T-cell (primary cell): ENCODE measurements around the gene C15orf39. TPM values are rescaled to one million over a fixed set of nuclear protein-coding genes. Genes with fewer than 3 reads are reported as not detected.
A peak's percentile ranks its signal among the peaks of the same experiment; 100 is the strongest.

Source experiments
- ATAC-seq, 4 experiments: fragments of 200-7000 bp in 3 of 4; fragments of 150-1000 bp in 1 of 4; cut with Tn5 transposase; replicated peaks in 1 of 4; 1 replicate in 3 of 4; 2 replicates in 1 of 4; pipeline ENCODE4 v1.10.0; 2021; ENCODE audit warnings: moderate library complexity in 3 of 4, mild to moderate bottlenecking in 2 of 4, moderate number of reproducible peaks in 1 of 4
- CTCF ChIA-PET, 2 donors: fragments of 300-600 bp; sonication (Branson Sonifier 250); formaldehyde crosslinking; loops; one replicate each; lab custom pipeline; 2022; ENCODE audit warnings: antibody characterized with exemption in 2 of 2; lab: Charles Lee
- POLR2A ChIA-PET, 2 donors: fragments of 300-600 bp; sonication (Branson Sonifier 250); formaldehyde crosslinking; loops; one replicate each; lab custom pipeline; 2022; ENCODE audit warnings: antibody characterized with exemption in 2 of 2; lab: Charles Lee
- DNase-seq, 35 experiments: peaks; one replicate each; pipeline versions ENCODE4 v3.0.0 to v3.0.0-alpha.2; 2013 to 2023
- H3K27ac ChIP-seq: one replicate; pipeline ENCODE4 v1.5.1; 2013; ENCODE audit warnings: low read length
- H3K27me3 ChIP-seq, 2 experiments: replicated peaks in 1 of 2; 1 replicate in 1 of 2; 2 replicates in 1 of 2; pipeline versions ENCODE4 v1.6.1 to v1.7.0; 2013; ENCODE audit warnings: low read length in 1 of 2, mixed read lengths in 1 of 2; ENCODE audit not compliant: control insufficient read depth in 2 of 2, insufficient read depth in 2 of 2; ENCODE audit errors: extremely low read depth in 1 of 2
- H3K36me3 ChIP-seq, 2 donors: 1 replicate in 1 of 2; 2 replicates in 1 of 2; pipeline versions ENCODE4 v1.6.1 to v1.7.0; 2013; ENCODE audit warnings: low read length in 1 of 2; ENCODE audit not compliant: control insufficient read depth in 2 of 2, insufficient read depth in 1 of 2; ENCODE audit errors: extremely low read depth in 1 of 2
- H3K4me1 ChIP-seq, 2 experiments: 1 replicate in 1 of 2; 2 replicates in 1 of 2; pipeline versions ENCODE4 v1.6.1 to v1.7.0; 2013; ENCODE audit warnings: low read length in 2 of 2, mixed read lengths in 1 of 2; ENCODE audit not compliant: insufficient read depth in 2 of 2, control insufficient read depth in 1 of 2; ENCODE audit errors: extremely low read depth in 1 of 2
- H3K4me3 ChIP-seq, 2 donors: 1 replicate in 1 of 2; 2 replicates in 1 of 2; pipeline versions ENCODE4 v1.5.1 to v1.7.0; 2013; ENCODE audit warnings: mild to moderate bottlenecking in 2 of 2, low read length in 1 of 2, moderate library complexity in 1 of 2; ENCODE audit not compliant: control insufficient read depth in 1 of 2; ENCODE audit errors: extremely low read depth in 1 of 2
- H3K9me3 ChIP-seq: 2 replicates; pipeline ENCODE4 v1.7.0; 2013
- H3K27ac Mint-ChIP-seq, 2 donors: one replicate each; pipeline ENCODE4 v1.8.0; 2020 to 2021; ENCODE audit warnings: mild to moderate bottlenecking in 2 of 2, mixed read lengths in 2 of 2
- H3K27me3 Mint-ChIP-seq, 2 donors: one replicate each; pipeline ENCODE4 v1.8.0; 2021 to 2022; ENCODE audit warnings: mixed read lengths in 2 of 2
- H3K36me3 Mint-ChIP-seq: one replicate; pipeline ENCODE4 v1.8.0; 2021; ENCODE audit warnings: mixed read lengths
- H3K4me1 Mint-ChIP-seq, 3 donors: one replicate each; pipeline ENCODE4 v1.8.0; 2020 to 2022; ENCODE audit warnings: mixed read lengths in 3 of 3, mild to moderate bottlenecking in 1 of 3
- H3K4me3 Mint-ChIP-seq, 3 donors: one replicate each; pipeline ENCODE4 v1.8.0; 2020 to 2022; ENCODE audit warnings: mild to moderate bottlenecking in 3 of 3, mixed read lengths in 3 of 3, moderate library complexity in 3 of 3
- H3K9me3 Mint-ChIP-seq, 3 donors: one replicate each; pipeline ENCODE4 v1.8.0; 2020 to 2022; ENCODE audit warnings: mixed read lengths in 3 of 3
- WGBS: methylation state at CpG from one replicate; pipeline ENCODE4 v1.1.5; 2013; ENCODE audit warnings: missing lambda C conversion rate; ENCODE audit not compliant: insufficient coverage; 5-methylcytosine and 5-hydroxymethylcytosine counted together
- total RNA-seq, 35 experiments: library from RNA in 6 of 35; stranded (reverse) in 6 of 35; fragments of 120-200 nt in 1 of 35; gene quantifications; one replicate each; pipeline versions ENCODE4 v1.2.1 to v1.2.4 and lab custom pipeline; 2013 to 2026

Gene C15orf39
- total RNA-seq, 5 donors from 2014 or later (not counting 1 experiment from before 2014, with no cell fraction given), result 25.2 to 40.3 (median 37.8) TPM

DNA sequence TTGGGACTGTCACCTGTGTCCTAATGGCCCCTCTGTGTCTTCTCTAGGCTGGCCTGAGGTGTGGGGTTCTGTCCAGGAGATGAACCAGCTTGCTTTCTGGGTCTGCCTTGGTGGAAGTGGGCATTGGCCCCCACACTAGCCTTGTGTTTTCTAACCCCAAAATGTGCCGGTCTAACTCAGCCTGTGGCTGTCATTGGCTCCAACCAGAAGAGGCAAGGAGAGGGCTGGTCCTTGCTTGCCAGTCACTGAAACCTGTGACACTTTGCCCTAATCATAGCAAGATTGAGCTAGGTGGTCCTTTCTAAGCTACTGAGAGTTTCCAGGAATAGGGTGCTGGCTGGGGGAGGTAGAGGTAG is 2.2 kb downstream of the C15orf39 start:
- peaks cover 42 to 47% (median 46%) of the 10 kb centered on the region in 3 donors for H3K4me1 Mint-ChIP-seq
- 20% methylated on average over 1 of the region's 1 CpG for WGBS

DNA sequence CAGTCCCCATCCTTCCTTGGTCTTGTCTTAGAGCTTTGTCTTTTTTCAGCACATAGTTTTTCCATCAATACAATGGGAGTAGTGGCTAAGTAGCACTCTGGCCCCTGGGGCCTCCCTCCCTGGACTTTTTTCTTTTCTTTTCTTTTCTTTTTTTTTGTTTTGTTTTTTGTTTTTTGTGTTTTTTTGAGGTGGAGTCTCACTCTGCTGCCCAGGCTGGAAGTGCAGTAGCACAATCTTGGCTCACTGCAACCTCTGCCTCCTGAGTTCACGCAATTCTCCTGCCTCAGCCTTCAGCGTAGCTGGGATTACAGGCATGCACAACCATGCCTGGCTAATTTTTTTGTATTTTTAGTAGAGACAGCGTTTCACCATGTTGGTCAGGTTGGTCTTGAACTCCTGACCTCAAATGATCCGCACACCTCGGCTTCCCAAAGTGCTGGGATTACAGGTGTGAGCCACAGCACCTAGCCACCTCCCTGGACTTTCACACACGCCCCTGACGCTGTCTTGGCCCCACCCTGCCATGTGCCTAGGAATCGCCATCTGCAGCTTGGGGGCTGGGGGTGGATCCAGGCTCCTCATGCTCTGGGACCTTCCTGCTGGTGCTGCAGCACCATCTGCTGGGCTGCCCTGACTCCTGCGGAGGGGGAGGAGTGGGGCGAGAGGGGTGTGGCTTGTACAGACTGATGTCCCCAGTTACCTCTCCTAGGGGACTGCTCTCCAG is 2.8 kb downstream of the C15orf39 start:
- peaks cover 20 to 48% of the 10 kb centered on the region in 2 experiments for H3K4me1 ChIP-seq
- no peaks in the 10 kb centered on the region for H3K27me3 Mint-ChIP-seq
- H3K9me3 ChIP-seq, result no peaks in the 10 kb centered on the region
- H3K4me1 Mint-ChIP-seq, result peaks cover 42 to 50% (median 48%) of the 10 kb centered on the region in 3 donors
- H3K36me3 ChIP-seq, result peaks cover 21 to 37% of the 10 kb centered on the region in 2 donors
- peaks cover 7% of the 10 kb centered on the region for H3K36me3 Mint-ChIP-seq
- 17% methylated on average over 5 of the region's 10 CpGs for WGBS
- DNase-seq (peak; percentile 69 to 89 (median 82)), ATAC-seq (peak; percentile 36 to 57 (median 50))
- POLR2A ChIA-PET, result interaction anchor here in 1 of 2 donors (1.0 kb wide), 1 partner anchor 11 kb away, joined by 3 read pairs; no protein-coding TSS in a partner anchor
- H3K4me3 ChIP-seq, result no peak overlapping the region
- H3K9me3 Mint-ChIP-seq, result no peaks in the 10 kb centered on the region
- peak overlapping the region; percentile 39 to 94 (median 60) for H3K4me3 Mint-ChIP-seq
- peak overlapping the region; percentile 75 for H3K27ac ChIP-seq
- peak overlapping the region; percentile 77 to 88 for H3K27ac Mint-ChIP-seq
- CTCF ChIA-PET, result interaction anchor here (0.5 to 1.7 kb wide), 8 partner anchors 12 to 181 kb away, joined by 3 to 10 read pairs (median 4); partner anchors contain the start of gene PPCDC (in 1 of the 2)
- peaks cover 0 to 7% of the 10 kb centered on the region in 2 experiments for H3K27me3 ChIP-seq

More for the DNA sequence above, 2.2 kb downstream of the C15orf39 start:
- no peaks in the 10 kb centered on the region for H3K27me3 Mint-ChIP-seq
- ChIA-PET CTCF (interaction anchor here (0.6 to 1.7 kb wide), 5 partner anchors 12 to 174 kb away, joined by 3 to 10 read pairs (median 3); no protein-coding TSS in a partner anchor), POLR2A (interaction anchor here in 1 of 2 donors (1.0 kb wide), 1 partner anchor 12 kb away, joined by 3 read pairs; no protein-coding TSS in a partner anchor)
- H3K9me3 Mint-ChIP-seq, result no peaks in the 10 kb centered on the region
- peaks cover under 1% of the 10 kb centered on the region for H3K36me3 Mint-ChIP-seq
- DNase-seq (peak in 1 of 35 experiments; percentile 12), ATAC-seq (no peak)
- H3K36me3 ChIP-seq, result peaks cover 21 to 31% of the 10 kb centered on the region in 2 donors
- peaks cover 20 to 52% of the 10 kb centered on the region in 2 experiments for H3K4me1 ChIP-seq
- peak overlapping the region; percentile 77 to 88 for H3K27ac Mint-ChIP-seq
- peak overlapping the region in 1 of 2 donors; percentile 29 for H3K4me3 ChIP-seq
- peak overlapping the region; percentile 75 for H3K27ac ChIP-seq
- H3K9me3 ChIP-seq, result no peaks in the 10 kb centered on the region
- H3K27me3 ChIP-seq, result peaks cover 0 to 7% of the 10 kb centered on the region in 2 experiments
- H3K4me3 Mint-ChIP-seq, result peak overlapping the region; percentile 60 to 94 (median 91)

DNA sequence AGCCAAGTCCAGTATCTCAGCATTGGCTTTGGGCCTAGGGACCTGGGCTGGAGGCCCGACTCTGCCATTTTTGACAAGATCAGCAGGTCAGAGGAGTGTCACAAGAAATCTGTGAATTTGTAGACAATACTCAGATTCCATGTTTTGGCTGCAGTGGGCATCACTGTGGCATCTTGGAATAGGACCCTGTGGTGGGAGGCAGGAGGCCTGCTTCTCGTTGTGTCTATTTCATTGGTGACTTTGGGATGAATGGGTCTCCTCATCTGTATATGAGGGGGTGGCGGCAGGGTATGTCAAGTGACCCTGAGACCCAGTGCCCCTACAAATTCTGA is 3.3 kb downstream of the C15orf39 start:
- Mint-ChIP-seq H3K9me3 (no peaks in the 10 kb centered on the region), H3K27ac (peak overlapping the region; percentile 34 to 40), H3K4me3 (peak overlapping the region; percentile 6 to 94 (median 60)), H3K36me3 (peaks cover 10% of the 10 kb centered on the region), H3K27me3 (no peaks in the 10 kb centered on the region), H3K4me1 (peaks cover 44 to 51% (median 50%) of the 10 kb centered on the region in 3 donors)
- Histone ChIP-seq H3K27me3 (peaks cover 0 to 7% of the 10 kb centered on the region in 2 experiments), H3K4me1 (peaks cover 18 to 53% of the 10 kb centered on the region in 2 experiments), H3K27ac (no peak overlapping the region), H3K9me3 (no peaks in the 10 kb centered on the region), H3K36me3 (peaks cover 21 to 42% of the 10 kb centered on the region in 2 donors), H3K4me3 (no peak overlapping the region)
- WGBS, result 50% methylated on average over 2 of the region's 3 CpGs
- CTCF ChIA-PET, result interaction anchor here (1.3 to 1.7 kb wide), 4 partner anchors 162 to 182 kb away, joined by 5 to 10 read pairs (median 8); partner anchors contain the start of gene PPCDC (in 1 of the 2)
- DNase-seq (no peak), ATAC-seq (no peak)
- POLR2A ChIA-PET, result no interaction called here

DNA sequence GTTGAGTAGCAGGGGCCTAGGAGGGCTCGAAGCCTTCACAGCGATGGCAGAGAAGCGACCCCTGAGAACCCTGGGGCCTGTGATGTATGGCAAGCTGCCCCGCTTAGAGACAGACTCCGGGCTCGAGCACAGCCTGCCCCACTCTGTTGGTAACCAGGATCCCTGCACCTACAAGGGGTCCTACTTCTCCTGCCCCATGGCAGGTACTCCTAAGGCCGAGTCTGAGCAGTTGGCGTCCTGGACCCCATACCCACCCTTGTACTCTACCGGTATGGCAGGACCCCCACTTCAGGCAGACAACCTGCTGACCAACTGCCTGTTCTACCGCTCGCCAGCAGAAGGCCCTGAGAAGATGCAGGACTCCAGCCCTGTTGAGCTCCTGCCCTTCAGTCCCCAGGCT is 4.3 kb downstream of the C15orf39 start:
- POLR2A ChIA-PET, result no interaction called here
- DNase-seq (no peak), ATAC-seq (no peak)
- CTCF ChIA-PET, result interaction anchor here in 1 of 2 donors (1.7 kb wide), 1 partner anchor 171 kb away, joined by 5 read pairs; no protein-coding TSS in a partner anchor
- peaks cover 11% of the 10 kb centered on the region for H3K36me3 Mint-ChIP-seq
- 97% methylated on average over 6 of the region's 11 CpGs for WGBS
- Histone ChIP-seq H3K9me3 (no peaks in the 10 kb centered on the region), H3K4me3 (no peak overlapping the region), H3K4me1 (peaks cover 15 to 53% of the 10 kb centered on the region in 2 experiments), H3K27ac (no peak overlapping the region), H3K36me3 (peaks cover 27 to 52% of the 10 kb centered on the region in 2 donors), H3K27me3 (peaks cover 0 to 4% of the 10 kb centered on the region in 2 experiments)
- no peak overlapping the region for H3K27ac Mint-ChIP-seq
- H3K4me1 Mint-ChIP-seq, result peaks cover 46 to 50% (median 49%) of the 10 kb centered on the region in 3 donors
- H3K27me3 Mint-ChIP-seq, result no peaks in the 10 kb centered on the region
- H3K9me3 Mint-ChIP-seq, result no peaks in the 10 kb centered on the region
- no peak overlapping the region for H3K4me3 Mint-ChIP-seq

DNA sequence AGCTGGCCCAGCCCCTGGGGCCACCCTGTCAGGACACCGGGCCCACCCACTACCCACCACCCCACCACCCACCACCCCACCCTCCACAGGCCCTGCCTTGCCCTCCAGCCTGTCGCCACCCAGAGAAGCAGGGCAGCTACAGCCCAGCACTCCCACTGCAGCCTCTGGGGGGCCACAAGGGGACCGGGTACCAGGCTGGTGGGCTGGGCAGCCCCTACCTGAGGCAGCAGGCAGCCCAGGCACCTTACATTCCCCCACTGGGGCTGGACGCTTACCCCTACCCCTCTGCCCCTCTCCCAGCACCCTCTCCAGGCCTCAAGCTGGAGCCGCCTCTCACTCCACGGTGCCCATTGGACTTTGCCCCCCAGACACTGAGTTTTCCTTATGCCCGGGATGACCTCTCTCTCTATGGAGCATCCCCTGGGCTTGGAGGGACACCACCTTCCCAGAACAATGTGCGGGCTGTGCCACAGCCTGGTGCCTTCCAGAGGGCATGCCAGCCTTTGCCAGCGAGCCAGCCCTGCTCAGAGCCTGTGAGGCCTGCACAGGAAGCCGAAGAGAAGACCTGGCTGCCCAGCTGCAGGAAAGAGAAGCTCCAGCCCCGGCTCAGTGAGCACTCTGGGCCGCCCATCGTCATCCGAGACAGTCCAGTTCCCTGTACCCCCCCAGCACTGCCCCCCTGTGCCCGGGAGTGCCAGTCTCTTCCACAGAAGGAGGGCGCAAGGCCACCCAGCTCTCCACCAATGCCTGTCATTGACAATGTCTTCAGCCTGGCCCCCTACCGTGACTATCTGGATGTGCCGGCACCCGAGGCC is 5.3 kb downstream of the C15orf39 start:
- H3K27me3 Mint-ChIP-seq, result no peaks in the 10 kb centered on the region
- H3K27ac Mint-ChIP-seq, result no peak overlapping the region
- ATAC-seq, result no peak
- H3K9me3 Mint-ChIP-seq, result no peaks in the 10 kb centered on the region
- peaks cover 13 to 51% of the 10 kb centered on the region in 2 experiments for H3K4me1 ChIP-seq
- H3K27me3 ChIP-seq, result peaks cover 0 to 2% of the 10 kb centered on the region in 2 experiments
- ChIA-PET POLR2A (no interaction called here), CTCF (no interaction called here)
- peaks cover 37 to 62% of the 10 kb centered on the region in 2 donors for H3K36me3 ChIP-seq
- H3K4me3 Mint-ChIP-seq, result no peak overlapping the region
- no peak overlapping the region for H3K27ac ChIP-seq
- H3K9me3 ChIP-seq, result no peaks in the 10 kb centered on the region
- DNase-seq, result no peak
- peaks cover 41 to 51% (median 48%) of the 10 kb centered on the region in 3 donors for H3K4me1 Mint-ChIP-seq
- H3K36me3 Mint-ChIP-seq, result peaks cover 15% of the 10 kb centered on the region
- H3K4me3 ChIP-seq, result no peak overlapping the region
- WGBS, result 85% methylated on average over 16 of the region's 19 CpGs
